Measurements from ENCODE around the gene USP54. TPM values are rescaled to one million over a fixed set of nuclear protein-coding genes. Genes with fewer than 3 reads are reported as not detected.

The USP54 gene
- total RNA-seq = 1 to 10 TPM; 3.6 to 9.0 TPM
- 10 to 100 TPM in 1 of 2 donors, 1 to 10 TPM in 1; 1.3 to 10.4 TPM for polyA plus RNA-seq

- Histone ChIP-seq H3K9ac (ENCODE audit: low read depth in 1 of 2, low read length in 2 of 2) (peak within 1 kb of the TSS in 1 of 2 donors; percentile 7), H3K4me3 (ENCODE audit: low read depth in 1 of 3, low read length in 3 of 3) (no peak within 1 kb of the TSS), H3K27me3 (ENCODE audit: control insufficient read depth in 4 of 4, insufficient read depth in 4 of 4, low read length in 3 of 4) (no peaks in the 10 kb centered on the region), H3K9me3 (ENCODE audit: control insufficient read depth in 4 of 4, low read length in 3 of 4) (no peaks in the 10 kb centered on the region), H3K4me1 (ENCODE audit: control insufficient read depth in 4 of 4, insufficient read depth in 4 of 4, low read length in 3 of 4) (peaks cover 8 to 25% (median 22%) of the 10 kb centered on the region in 4 donors), H3K27ac (ENCODE audit: low read depth in 1 of 2, low read length in 2 of 2) (no peak within 1 kb of the TSS), H3K36me3 (ENCODE audit: control insufficient read depth in 4 of 4, insufficient read depth in 3 of 4, low read depth in 1 of 4, low read length in 3 of 4) (no peaks in the 10 kb centered on the region)
- TF ChIP-seq ATF3 (IDR thresholded peaks at IDR 0.05) = no peak
- TF ChIP-seq EGR1 (IDR thresholded peaks at IDR 0.05; ENCODE audit: low read depth in 2 of 2) = peak in 1 of 2 donors; percentile 9
- no peak for DNase-seq (ENCODE audit: low spot score)
- WGBS = 59% methylated on average over 6 of the region's 6 CpGs
Observed at GRCh38 chr10:73590881-73591799, at the start of gene USP54. TSS of gene USP54 (minus strand) at chr10:73591342. CDS start at chr10:73575658, 15,684 bp downstream.

GRCh38 chr10:73639286-73639685 is 48.1 kb upstream of the USP54 start:
- peaks cover 0 to 1% (median 0%) of the 10 kb centered on the region in 4 donors for H3K4me1 ChIP-seq (ENCODE audit: control insufficient read depth in 4 of 4, insufficient read depth in 4 of 4, low read length in 3 of 4)
- no peaks in the 10 kb centered on the region for H3K36me3 ChIP-seq (ENCODE audit: control insufficient read depth in 4 of 4, insufficient read depth in 3 of 4, low read depth in 1 of 4, low read length in 3 of 4)
- no peaks in the 10 kb centered on the region for H3K9me3 ChIP-seq (ENCODE audit: control insufficient read depth in 4 of 4, low read length in 3 of 4)
- H3K27ac ChIP-seq (ENCODE audit: low read depth in 1 of 2, low read length in 2 of 2) = no peak overlapping the region
- no peak for DNase-seq (ENCODE audit: low spot score)
- WGBS = 90% methylated on average over 3 of the region's 3 CpGs
- H3K4me3 ChIP-seq (ENCODE audit: low read depth in 1 of 3, low read length in 3 of 3) = no peak overlapping the region
- TF ChIP-seq JUND (IDR thresholded peaks at IDR 0.05) (no peak), YY1 (IDR thresholded peaks at IDR 0.05) (no peak), HNF4G (IDR thresholded peaks at IDR 0.05) (no peak), HNF4A (conservative IDR thresholded peaks at IDR 0.05) (no peak), ATF3 (IDR thresholded peaks at IDR 0.05) (no peak), EGR1 (IDR thresholded peaks at IDR 0.05; ENCODE audit: low read depth in 2 of 2) (no peak), GABPA (IDR thresholded peaks at IDR 0.05 in 1 of 2, conservative IDR thresholded peaks at IDR 0.05 in 1 of 2) (no peak), SP1 (IDR thresholded peaks at IDR 0.05) (no peak), CTCF (IDR thresholded peaks at IDR 0.05; ENCODE audit: low read depth, low read length, missing input control) (no peak), FOXA2 (IDR thresholded peaks at IDR 0.05) (no peak), MAX (IDR thresholded peaks at IDR 0.05) (no peak), ZBTB33 (IDR thresholded peaks at IDR 0.05) (no peak), FOXA1 (IDR thresholded peaks at IDR 0.05) (no peak), NR2F2 (IDR thresholded peaks at IDR 0.05) (no peak), RXRA (IDR thresholded peaks at IDR 0.05) (no peak)
- H3K27me3 ChIP-seq (ENCODE audit: control insufficient read depth in 4 of 4, insufficient read depth in 4 of 4, low read length in 3 of 4) = no peaks in the 10 kb centered on the region
- no peak overlapping the region for H3K9ac ChIP-seq (ENCODE audit: low read depth in 1 of 2, low read length in 2 of 2)

All from liver (tissue), 9 donors.